ENCODE data around the gene HBM.

DNA sequence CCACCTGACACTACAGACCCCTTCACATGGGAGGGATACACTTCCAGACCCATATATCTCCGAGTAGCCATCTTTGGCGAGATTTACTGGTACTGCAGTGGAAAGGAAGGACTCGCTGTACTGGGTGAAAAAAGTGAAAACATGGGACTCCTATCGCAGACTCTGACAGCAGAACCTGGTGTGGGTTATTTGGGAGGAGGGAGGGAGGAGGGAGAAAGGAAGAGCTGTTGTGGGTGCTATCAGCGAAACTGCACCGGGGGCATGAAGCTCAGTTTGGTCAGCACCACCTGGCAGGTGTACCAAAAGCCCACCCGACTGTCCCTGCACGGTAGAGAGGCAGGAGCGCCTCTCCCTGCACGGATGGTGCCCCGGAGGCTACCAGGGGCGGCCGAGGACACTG is 19.4 kb downstream of the HBM start:
- TF ChIP-seq, protein P1, sequence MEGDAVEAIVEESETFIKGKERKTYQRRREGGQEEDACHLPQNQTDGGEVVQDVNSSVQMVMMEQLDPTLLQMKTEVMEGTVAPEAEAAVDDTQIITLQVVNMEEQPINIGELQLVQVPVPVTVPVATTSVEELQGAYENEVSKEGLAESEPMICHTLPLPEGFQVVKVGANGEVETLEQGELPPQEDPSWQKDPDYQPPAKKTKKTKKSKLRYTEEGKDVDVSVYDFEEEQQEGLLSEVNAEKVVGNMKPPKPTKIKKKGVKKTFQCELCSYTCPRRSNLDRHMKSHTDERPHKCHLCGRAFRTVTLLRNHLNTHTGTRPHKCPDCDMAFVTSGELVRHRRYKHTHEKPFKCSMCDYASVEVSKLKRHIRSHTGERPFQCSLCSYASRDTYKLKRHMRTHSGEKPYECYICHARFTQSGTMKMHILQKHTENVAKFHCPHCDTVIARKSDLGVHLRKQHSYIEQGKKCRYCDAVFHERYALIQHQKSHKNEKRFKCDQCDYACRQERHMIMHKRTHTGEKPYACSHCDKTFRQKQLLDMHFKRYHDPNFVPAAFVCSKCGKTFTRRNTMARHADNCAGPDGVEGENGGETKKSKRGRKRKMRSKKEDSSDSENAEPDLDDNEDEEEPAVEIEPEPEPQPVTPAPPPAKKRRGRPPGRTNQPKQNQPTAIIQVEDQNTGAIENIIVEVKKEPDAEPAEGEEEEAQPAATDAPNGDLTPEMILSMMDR (IDR thresholded peaks at IDR 0.05; ENCODE audit: poor library complexity) = no peak
- no peak for TF ChIP-seq EZH2 (IDR thresholded peaks at IDR 0.05; ENCODE audit: borderline replicate concordance)

All from hepatocyte (in vitro differentiated cells).